Left cardiac atrium (tissue), 4 donors: ENCODE measurements around the gene ILDR1. TPM values are rescaled to one million over a fixed set of nuclear protein-coding genes. Genes with fewer than 3 reads are reported as not detected.
"Not testable (repeated sequence)": the region's sequence is repeated elsewhere in the genome, so short reads cannot be mapped to it uniquely, and the experiment has no call there.

Experiments
- ATAC-seq, 2 donors: fragments of 200-7000 bp; cut with Tn5 transposase; one replicate each; pipeline ENCODE4 v1.9.1; 2020; ENCODE audit warnings: mild to moderate bottlenecking in 2 of 2, moderate library complexity in 2 of 2
- DNase-seq: peaks from one replicate; pipeline ENCODE4 v3.0.0-alpha.2; 2020
- intact Hi-C, 2 donors: fragments of 100-400 bp; cut with DNase I; formaldehyde crosslinking; loops; one replicate each; pipeline versions ENCODE4 v1.14.1 to v1.15.1; 2022 to 2023
- long read RNA-seq: library from polyadenylated mRNA; unstranded; transcript quantifications from one replicate; pipeline ENCODE4 v2.0.0, GENCODE V29; 2021
- total RNA-seq, 2 donors: library from RNA; stranded (reverse); fragmentation: NEBNext Ultra II Directional; extraction: Animal tissue kit (Norgen Biotek cat#: 25700); gene quantifications; one replicate each; pipeline ENCODE4 v1.2.1, GENCODE V29; 2021
- donor health status: DM: no; HTN: yes; CAD: no.
- donor health status: DM: no; HTN: yes; CAD: no; lungs with severe emphysema.
- donor health status: DM: yes; HTN: yes; CAD: no.
- donor health status: Dilated cardiomyopathy.

ILDR1 gene
- not detected for total RNA-seq
- long read RNA-seq = 0 reads

GRCh38 chr3:122021811-122022401 lies at the start of gene ILDR1:
ILDR1 (minus strand) TSS chr3:122022247; CDS start chr3:122022077, 170 bp downstream.
- no peak for DNase-seq
- no peak for ATAC-seq
- intact Hi-C loops = no loop called here

- no peak for DNase-seq
- intact Hi-C loops = no loop called here
- no peak for ATAC-seq
Measured at GRCh38 chr3:122067588-122068240, 45.7 kb upstream of the ILDR1 start.

GRCh38 chr3:122067214-122067550 lies 45.1 kb upstream of the ILDR1 start:
- intact Hi-C loops = no loop called here
- ATAC-seq = no peak

GRCh38 chr3:122066331-122067213 lies 44.5 kb upstream of the ILDR1 start:
- intact Hi-C loops = no loop called here
- no peak for ATAC-seq

More at GRCh38 chr3:122067214-122067550, 45.1 kb upstream of the ILDR1 start:
- no peak for DNase-seq

GRCh38 chr3:122064326-122064725 lies 42.3 kb upstream of the ILDR1 start:
- intact Hi-C loops = no loop called here

More at GRCh38 chr3:122066331-122067213, 44.5 kb upstream of the ILDR1 start:
- DNase-seq = peak; percentile 31

GRCh38 chr3:122063908-122064307 lies 41.9 kb upstream of the ILDR1 start:
- ATAC-seq (peak in 1 of 2 donors; percentile 59), DNase-seq (no peak)
- intact Hi-C loops = no loop called here

More at GRCh38 chr3:122064326-122064725, 42.3 kb upstream of the ILDR1 start:
- no peak for DNase-seq
- ATAC-seq = no peak

GRCh38 chr3:122060040-122060698 lies 38.1 kb upstream of the ILDR1 start:
- DNase-seq (no peak), ATAC-seq (no peak)
- intact Hi-C loops = no loop called here

- intact Hi-C loops = no loop called here
- no peak for ATAC-seq
- DNase-seq = no peak
Measured at GRCh38 chr3:122058294-122058693, 36.2 kb upstream of the ILDR1 start.

- ATAC-seq (peak in 1 of 2 donors; percentile 38), DNase-seq (no peak)
- intact Hi-C loops = no loop called here
Measured at GRCh38 chr3:122057671-122058070, 35.6 kb upstream of the ILDR1 start.

- ATAC-seq = peak; percentile 30 to 60
- no peak for DNase-seq
- intact Hi-C loops = no loop called here
Measured at GRCh38 chr3:122055215-122055614, 33.2 kb upstream of the ILDR1 start, which contains the start of gene CD86. CD86 (plus strand) TSS chr3:122055362; CDS start chr3:122055490, 128 bp downstream.

GRCh38 chr3:122052968-122053367 lies 30.9 kb upstream of the ILDR1 start:
- DNase-seq (no peak), ATAC-seq (no peak)
- intact Hi-C loops = no loop called here

- intact Hi-C loops, ATAC-seq, DNase-seq: not testable (repeated sequence)
Measured at GRCh38 chr3:122047773-122048172, 25.7 kb upstream of the ILDR1 start.

GRCh38 chr3:122047296-122047695 lies 25.2 kb upstream of the ILDR1 start:
- ATAC-seq, intact Hi-C loops, DNase-seq: not testable (repeated sequence)

- DNase-seq (no peak), ATAC-seq (no peak)
- intact Hi-C loops = no loop called here
Measured at GRCh38 chr3:122033023-122033422, 11.0 kb upstream of the ILDR1 start.

GRCh38 chr3:122032531-122032930 lies 10.5 kb upstream of the ILDR1 start:
- DNase-seq (no peak), ATAC-seq (no peak)
- intact Hi-C loops = no loop called here

- intact Hi-C loops = no loop called here
- DNase-seq = no peak
- ATAC-seq = no peak
Measured at GRCh38 chr3:122031123-122031468, 9.0 kb upstream of the ILDR1 start.

GRCh38 chr3:122030381-122031122 lies 8.5 kb upstream of the ILDR1 start:
- intact Hi-C loops = no loop called here
- DNase-seq (no peak), ATAC-seq (no peak)

- ATAC-seq = no peak
- intact Hi-C loops = no loop called here
- DNase-seq = no peak
Measured at GRCh38 chr3:122025296-122025695, 3.2 kb upstream of the ILDR1 start.

- DNase-seq = no peak
- ATAC-seq = no peak
- intact Hi-C loops = no loop called here
Measured at GRCh38 chr3:122024800-122025199, 2.8 kb upstream of the ILDR1 start.
